Activated gamma-delta T cell treated with Interleukin-2 at 50 U/mL for 16 hours (primary cell): Measurements from ENCODE around the gene GPER1.

ENCODE experiments used
- DNase-seq: peaks from one replicate; pipeline ENCODE4 v3.0.0-alpha.2; 2020

GPER1 gene

DNA sequence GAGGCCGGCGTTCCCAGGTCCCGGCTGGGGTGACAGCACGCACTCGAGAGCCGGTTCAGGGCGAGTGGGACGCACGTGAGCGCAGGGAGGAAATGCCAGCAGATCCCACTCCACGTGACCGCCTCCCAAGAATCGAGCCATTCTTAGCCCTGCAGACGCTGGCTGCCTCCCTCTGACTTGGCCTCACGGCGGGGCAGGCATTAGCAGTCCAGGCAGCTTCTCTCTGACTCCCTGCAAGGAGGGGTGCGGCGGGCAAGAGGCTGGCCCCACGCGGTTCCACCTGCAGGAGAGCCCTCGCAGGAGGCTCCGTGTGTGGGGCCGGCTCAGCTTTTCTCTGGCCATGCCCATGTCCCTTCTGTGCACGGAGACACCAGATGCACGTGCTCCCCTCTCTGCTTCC lies 33.5 kb upstream of the GPER1 start:
- DNase-seq, result no peak

DNA sequence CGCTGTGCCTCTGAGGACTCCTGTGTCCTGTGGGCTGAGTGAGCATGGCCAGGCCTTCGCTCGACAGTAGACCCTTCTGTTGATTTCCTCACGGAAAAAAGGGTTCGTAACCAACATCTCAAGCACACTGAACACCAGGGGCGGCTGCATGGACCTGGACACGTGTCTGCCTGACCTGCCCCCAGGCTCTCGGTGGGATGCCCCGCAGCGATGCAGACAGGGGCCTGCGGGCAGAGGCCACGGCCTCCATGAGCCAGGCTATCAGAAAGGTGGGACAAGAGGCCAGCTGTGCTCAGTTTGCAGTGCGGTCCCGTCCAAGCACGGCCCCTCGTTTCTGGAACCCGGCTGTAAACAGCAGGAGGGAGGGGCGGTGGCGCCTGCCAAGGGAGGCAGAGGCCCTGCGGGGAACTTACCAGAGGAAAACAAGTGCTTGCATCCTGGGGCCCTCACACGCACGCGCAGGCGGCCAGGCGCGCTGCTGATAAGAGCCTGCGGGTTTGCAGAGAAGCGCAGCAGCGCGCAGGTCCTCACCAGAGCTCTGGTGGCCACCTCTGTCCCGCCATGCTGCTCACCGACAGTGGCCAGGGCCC lies 33.0 kb upstream of the GPER1 start:
- peak; percentile 28 for DNase-seq

DNA sequence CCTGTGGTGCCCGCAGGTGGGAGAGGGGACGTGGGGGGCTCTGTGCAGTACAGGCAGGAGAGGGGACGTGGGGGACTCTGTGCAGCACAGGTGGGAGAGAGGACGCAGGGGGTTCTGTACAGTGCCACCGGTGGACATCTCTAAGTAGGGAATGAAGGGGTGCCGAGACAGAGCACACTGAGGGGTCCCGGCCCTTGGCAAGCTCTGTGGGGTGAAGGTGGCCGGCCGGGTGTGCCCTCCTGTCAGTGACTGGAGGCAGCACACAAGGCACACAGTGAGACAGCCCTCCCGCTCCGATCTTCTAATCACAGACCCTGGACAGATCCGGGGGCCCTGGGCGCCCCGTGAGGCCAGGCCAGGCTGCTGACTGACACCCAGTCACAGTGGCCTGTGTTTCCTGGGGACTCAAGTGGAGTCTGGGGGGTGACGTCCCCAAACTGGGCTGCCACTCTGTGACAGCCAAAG lies 32.4 kb upstream of the GPER1 start:
- DNase-seq, result no peak

DNA sequence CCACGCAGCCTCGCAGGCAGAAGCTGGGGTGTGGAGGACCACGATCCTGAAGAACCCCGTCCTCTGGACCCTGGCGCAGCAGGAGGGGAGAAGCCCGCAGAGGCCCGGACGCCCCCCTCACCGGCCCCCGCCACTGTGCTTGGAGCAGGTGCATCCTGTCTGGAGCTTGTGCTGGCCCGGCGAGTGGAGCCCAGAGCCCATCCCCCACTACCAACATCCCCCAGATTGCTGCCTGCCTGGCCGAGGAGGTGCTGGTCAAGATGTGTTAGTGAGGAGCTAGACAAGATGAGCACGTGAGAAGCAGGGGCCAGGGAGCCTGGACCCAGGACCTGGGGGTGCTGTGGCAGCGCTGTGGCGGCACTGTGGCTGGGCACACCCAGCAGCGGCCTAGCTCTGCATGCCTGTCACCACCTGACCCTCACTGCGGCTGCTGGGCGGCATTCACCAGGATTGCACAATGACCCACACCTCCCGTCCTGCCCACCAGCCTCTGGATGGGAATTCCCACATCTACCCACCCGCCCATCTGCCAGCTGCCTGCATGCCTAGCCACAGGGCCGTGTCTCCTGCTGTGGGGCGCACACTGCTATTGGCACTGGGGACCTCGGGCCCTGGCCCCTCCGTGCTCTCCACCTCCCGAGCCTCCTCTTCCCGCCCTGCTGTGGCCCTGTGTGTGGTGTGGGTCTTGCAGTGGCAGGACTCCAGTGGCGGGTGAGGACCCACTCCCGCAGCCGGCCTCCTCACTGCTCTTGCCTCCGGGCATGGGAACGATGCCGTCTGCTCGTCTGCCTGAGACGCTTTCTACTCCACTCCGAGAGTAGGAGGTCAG lies 31.7 kb upstream of the GPER1 start:
- no peak for DNase-seq

DNA sequence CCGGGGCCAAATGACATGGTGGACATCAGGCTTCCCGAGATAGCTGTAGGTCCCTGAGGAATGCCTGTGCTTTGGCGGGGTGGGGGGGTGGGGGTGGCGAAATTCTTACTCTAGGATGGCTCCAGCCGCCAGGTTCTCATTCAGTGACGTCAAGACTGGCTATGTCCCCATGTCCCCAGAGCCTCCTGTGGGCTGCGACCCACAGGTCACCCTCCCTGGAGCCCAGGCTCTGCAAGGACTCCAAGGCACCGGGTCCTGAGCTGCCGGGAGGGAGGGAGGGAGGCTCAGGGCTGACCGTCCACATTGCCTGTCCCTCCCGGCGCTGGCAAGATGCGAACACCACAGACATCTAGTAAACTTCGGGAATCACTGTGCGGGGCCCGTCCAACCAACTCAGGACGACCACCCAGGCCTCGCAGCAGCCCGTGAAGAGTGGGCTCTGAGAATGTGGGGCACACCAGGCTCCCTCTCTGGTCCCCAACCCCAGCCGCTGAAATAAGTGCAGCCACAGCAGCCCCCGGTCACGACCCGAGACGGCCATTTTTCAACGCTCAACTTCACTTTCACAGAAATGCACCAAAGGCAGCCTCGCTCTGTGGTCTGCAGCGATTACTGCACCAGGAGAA lies 31.0 kb upstream of the GPER1 start:
- no peak for DNase-seq

DNA sequence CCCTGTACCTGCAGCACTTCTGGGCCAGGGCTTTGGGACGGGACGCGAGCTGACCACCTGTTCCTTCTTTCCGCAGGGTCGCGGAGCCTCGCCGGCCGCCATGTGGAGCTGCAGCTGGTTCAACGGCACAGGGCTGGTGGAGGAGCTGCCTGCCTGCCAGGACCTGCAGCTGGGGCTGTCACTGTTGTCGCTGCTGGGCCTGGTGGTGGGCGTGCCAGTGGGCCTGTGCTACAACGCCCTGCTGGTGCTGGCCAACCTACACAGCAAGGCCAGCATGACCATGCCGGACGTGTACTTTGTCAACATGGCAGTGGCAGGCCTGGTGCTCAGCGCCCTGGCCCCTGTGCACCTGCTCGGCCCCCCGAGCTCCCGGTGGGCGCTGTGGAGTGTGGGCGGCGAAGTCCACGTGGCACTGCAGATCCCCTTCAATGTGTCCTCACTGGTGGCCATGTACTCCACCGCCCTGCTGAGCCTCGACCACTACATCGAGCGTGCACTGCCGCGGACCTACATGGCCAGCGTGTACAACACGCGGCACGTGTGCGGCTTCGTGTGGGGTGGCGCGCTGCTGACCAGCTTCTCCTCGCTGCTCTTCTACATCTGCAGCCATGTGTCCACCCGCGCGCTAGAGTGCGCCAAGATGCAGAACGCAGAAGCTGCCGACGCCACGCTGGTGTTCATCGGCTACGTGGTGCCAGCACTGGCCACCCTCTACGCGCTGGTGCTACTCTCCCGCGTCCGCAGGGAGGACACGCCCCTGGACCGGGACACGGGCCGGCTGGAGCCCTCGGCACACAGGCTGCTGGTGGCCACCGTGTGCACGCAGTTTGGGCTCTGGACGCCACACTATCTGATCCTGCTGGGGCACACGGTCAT lies 30.3 kb upstream of the GPER1 start:
- DNase-seq, result no peak

DNA sequence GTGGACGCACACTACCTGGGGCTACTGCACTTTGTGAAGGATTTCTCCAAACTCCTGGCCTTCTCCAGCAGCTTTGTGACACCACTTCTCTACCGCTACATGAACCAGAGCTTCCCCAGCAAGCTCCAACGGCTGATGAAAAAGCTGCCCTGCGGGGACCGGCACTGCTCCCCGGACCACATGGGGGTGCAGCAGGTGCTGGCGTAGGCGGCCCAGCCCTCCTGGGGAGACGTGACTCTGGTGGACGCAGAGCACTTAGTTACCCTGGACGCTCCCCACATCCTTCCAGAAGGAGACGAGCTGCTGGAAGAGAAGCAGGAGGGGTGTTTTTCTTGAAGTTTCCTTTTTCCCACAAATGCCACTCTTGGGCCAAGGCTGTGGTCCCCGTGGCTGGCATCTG lies 29.6 kb upstream of the GPER1 start:
- no peak for DNase-seq

DNA sequence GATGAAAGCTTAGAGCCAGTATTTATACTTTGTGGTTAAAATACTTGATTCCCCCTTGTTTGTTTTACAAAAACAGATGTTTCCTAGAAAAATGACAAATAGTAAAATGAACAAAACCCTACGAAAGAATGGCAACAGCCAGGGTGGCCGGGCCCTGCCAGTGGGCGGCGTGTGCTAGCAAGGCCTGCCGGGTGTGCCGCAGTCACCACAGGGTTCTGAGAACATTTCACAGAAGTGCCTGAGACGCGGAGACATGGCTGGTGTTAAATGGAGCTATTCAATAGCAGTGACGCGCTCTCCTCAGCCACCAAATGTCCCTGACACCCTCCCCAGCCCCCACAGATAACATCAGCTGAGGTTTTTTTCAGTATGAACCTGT lies 29.1 kb upstream of the GPER1 start:
- DNase-seq, result no peak

DNA sequence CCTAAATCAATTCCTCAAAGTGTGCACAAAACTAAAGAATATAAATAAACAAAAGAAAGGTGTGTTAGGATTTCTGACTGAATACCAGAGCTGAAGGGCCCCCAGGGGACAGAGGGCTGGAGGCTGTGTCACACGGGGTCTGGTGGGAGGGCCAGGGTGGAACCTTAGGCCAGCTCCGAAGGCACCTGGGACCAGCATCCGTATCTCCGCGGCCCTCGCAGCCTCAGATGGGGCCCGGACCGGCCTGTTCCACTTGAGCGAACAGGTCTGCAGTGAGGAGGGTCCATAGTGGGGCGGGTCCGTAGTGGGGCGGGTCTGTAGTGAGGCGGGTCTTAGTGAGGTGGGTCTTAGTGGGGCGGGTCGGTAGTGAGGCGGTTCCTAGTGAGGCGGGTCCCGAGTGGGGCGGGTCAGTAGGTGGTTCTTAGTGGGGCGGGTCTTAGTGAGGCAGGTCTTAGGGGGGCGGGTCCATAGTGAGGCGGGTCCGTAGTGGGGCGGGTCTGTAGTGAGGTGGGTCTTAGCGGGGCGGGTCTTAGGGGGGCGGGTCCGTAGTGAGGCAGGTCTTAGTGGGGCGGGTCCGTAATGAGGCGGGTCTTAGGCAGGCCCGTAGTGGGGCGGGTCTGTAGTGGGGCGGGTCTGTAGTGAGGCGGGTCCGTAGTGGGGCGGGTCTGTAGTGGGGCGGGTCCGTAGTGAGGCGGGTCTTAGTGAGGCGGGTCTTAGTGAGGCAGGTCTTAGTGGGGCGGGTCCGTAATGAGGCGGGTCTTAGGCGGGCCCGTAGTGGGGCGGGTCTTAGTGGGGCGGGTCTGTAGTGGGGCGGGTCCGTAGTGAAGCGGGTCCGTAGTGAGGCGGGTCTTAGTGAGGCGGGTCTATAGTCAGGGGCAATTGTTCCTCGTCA lies 28.5 kb upstream of the GPER1 start:
- DNase-seq, result no peak

DNA sequence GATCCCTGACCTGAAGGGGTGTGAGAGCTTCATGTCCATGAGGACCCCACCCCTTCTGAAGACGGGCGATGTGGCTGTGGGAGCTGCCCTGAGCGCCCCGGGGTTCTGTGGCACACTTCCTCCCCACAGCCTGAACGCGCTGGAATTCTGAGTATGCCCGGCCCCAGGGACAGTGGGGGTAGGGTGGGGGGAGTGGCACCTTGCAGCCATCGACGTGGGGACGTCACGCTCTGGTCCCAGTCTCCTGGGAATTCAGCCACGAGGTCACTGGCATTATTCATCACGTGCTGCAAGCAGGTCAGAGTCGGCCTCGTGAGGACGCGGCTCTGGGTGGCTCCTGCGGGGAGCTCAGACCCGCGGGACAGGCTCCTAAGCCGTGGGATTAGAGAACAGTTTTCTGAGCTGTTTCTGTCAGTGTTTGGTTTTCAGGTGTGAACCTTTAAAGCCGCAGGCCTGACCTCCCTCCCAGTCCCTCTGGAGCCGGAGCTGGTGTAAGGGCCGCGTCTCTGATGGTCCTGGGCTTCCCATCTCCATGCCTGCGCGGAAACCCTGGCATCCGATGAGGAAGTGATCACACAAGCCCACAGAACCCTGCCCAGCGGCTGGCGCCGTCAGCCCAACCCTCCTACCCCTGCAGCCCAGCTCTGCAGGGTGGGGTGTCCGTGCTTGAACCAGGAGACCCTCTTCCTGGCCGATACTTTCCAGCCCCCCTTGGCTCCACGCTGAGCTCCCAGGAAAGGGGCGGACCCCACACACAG lies 27.4 kb upstream of the GPER1 start:
- no peak for DNase-seq

DNA sequence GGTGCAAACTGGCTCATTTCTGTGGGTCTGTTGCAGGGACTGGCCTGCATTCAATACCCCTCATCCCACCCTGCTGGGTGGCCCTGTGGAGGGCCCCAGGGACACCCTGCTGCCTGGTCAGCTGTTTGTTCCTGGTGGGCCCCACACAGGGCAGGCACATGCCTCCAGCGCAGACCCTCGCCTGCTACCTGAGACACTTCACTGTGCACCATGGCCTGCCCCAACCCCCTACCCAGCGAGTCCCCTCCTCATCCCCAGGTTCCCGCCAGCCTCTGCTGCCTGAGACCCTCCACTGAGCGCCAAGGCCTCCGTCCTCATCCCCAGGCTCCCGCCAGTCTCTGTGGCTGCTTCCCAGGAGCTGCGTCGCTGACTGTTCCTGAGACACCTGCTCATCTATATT lies 26.7 kb upstream of the GPER1 start:
- no peak for DNase-seq

DNA sequence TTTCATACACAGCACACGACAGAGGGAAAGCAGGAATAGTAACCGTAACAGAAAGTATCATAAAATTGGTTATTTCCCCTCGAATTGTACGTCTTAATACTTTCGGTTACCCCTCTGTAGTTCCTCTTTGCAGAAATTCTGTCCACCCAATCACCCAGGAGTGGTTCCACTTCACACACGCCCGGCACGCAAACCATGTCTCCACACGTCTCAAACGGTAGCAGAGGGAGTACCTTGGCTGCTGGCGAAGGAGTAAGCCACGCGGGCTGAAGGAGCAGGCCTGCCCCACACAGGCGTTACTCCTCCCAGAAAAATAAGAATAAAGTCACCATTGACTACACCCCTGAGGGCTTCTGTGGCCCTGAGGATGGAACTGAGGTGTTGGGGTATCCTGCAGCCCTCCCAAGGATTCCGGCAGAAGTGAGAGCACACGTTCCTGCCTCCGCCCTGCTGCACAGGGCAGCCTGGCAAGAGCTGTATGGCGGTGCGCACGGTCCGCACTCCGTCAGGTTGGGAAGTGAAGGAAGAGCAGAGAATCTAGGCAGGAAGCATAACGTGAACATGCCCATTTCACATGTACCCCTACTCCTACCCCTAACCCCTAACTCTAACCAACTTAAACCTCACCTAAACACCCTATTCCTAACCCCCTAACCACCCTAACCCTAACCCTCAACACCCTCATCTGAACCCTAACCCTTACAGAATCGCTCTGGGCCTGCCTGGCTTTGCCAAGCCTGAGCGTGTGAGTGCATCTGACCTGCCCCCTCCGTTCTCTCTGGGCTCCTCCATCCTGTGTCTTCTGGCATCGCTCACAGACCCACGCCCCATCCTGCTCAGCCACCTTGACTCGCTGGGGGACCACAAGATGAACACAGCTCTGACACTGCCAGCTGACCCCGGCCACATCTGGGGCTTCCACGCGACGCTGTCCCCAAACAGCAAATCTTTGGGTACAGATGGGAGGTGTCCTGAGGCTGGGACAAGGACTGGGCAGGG lies 25.3 kb upstream of the GPER1 start:
- DNase-seq, result no peak

DNA sequence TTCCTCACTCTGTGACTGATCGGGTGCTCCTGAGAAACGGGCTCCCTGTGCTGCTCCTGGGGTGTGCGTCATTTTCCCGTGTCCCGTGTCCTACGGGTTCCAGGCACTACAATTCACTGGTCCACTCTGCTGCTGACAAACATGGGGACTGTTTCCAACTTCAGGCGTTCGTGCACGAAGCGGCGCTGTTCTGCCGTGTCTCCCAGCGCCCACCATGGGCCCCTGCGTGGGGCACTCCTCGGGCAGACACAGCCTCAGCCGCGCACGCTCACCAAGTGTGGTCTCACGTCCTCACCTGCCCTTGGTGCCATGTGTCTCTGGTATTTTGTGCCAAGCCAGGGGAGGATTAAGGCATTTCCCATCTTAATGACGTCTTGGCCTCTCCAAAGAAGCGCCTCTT lies 24.6 kb upstream of the GPER1 start:
- DNase-seq, result no peak

DNA sequence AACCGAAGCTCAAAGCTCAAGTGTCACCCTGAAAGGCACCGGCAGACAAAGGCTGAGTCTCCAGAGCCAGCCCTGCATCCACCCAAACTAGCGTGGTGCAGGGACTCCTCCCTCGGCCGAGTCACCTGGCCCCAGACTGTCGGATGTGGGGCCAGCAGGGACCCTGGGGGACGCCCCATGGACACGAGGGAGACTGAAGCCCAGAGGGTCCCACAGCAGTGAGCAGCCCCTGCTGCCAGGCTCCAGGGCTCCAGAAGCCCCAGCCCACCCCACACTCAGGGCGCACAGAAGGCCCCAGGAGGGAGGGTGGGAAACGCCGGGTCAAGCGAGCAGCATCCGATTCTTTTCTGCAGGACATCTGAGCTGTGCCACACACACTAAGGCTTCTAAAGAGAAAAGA lies 23.3 kb upstream of the GPER1 start:
- no peak for DNase-seq

DNA sequence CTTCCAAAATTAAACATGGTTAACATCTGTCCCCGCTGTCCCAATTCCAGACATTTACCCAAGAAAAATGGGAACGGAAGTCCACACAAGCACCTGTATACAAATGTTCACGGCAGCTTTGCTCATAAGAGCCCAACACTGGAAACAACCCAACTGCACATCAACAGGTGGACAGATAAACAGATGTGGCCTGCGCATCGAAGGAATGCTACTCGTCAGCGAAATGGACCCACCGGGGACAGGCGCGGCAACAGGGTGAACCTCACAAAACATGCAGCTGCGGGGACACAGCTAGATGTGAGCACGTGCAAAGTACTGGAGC lies 22.7 kb upstream of the GPER1 start:
- DNase-seq, result no peak

DNA sequence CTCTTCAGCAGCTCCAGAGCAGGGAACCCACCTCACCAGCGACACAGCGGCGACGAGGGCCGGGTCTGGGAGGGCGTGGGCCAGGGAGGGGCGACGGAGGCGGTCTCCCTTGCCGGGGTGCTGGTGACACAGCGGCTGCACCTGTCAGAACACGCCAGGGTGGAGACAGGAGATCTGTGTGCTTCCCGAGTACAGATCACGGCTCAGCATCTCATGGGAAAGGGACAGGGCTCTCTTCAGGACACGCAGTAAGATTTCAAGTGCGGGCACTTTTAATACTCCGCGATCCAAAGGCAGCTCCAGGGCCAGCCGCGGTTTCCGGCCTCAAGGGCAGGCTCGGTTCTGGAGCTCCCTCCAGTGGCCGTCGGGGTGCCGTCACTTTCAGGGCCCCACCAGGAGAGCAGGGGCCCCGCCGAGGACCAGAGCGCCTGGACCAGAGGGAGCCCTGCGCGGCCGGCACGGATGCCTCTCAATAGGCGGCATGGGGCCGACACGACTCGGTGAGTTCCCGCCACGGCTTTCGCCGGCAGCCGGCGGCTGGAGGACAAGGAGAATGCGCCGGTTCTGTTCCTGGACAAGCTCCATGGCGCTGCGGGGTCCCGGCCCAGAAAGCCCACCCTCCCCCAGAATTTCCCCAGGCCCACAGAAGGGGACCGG lies 22.2 kb upstream of the GPER1 start:
- peak; percentile 81 for DNase-seq

DNA sequence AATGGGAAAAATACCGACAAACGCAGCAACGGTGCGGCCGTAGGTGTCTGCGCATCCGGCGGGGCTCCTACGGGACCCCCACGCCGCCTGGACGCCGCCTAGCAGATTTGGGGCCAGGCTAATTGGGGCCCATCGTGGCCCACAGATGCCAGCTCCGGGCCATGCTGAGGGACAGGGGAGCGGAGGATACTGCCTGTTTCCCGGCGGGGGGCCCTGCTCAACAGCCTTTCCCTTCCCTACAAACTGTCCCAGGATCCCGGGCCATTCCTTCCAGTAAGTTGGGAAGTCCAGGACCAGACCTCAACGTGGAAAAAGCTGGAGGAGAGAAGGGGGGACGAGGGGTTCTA lies 21.7 kb upstream of the GPER1 start:
- DNase-seq, result no peak

DNA sequence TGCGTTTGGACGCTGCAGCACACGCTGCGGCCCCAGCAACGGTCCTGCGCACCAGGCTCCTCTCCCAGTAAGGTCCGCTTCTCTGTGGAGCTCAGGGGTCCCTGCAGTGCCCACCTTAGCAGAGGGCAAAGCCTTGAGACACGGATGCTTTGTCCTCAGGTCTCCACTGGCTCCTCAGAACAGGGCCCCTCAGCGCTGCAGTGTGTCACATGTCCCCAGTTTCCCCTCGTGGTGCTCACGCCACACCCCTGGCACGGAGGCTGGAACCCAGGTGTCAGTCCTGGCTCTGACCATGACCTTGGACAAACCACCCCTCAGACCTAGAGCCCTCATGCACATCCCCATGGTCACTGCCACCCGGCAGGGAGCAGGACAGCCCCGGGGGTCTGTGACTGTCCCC lies 19.9 kb upstream of the GPER1 start:
- no peak for DNase-seq

DNA sequence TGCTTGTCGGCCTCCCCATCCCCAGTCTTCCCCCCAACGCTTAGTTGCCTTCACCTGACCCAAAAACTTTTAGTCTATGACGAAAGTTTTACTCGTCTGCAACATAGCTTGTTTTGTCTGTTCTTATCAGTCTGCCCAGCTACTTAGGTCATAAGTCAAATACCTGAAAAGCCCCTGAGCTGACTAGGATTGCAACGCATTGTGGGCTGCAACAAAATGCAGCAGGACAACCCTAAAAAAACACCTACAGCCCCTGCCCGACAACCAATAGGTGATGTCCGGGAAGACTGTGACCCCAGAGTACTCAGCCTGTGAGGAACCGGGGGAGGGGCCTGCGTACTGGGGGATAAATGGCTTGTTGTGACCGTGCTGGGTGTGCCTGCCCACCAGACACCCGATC lies 19.3 kb upstream of the GPER1 start:
- no peak for DNase-seq

DNA sequence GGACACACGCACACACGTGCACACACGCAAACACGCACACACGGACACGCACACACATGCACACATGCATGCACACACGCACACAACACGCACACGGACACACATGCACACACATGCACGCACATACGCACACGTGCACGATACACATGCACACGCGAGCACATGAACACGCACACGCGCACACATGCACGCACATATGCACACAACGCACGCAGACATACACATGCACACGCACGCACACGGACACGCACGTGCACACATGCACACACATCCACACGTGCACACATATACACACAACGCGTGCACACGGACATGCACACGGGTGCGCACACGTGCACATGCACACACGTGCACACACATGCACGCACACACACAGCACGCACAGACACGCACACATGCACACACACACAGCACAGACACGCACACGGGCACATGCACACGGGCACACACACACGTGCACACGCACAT lies 17.3 kb upstream of the GPER1 start:
- no peak for DNase-seq
